Panc1 (cell line): ENCODE results near the gene JPT2. TPM values are rescaled to one million over a fixed set of nuclear protein-coding genes. Genes with fewer than 3 reads are reported as not detected.

ENCODE experiments used
- ATAC-seq: fragments of 200-7000 bp; cut with Tn5 transposase; 2 replicates; pipeline ENCODE4 v1.9.1; 2020; ENCODE audit warnings: mild to moderate bottlenecking, moderate library complexity
- BruUV-seq: library from RNA; stranded (reverse); fragments of 400-500 nt; replicated peaks from 2 replicates; lab custom pipeline; 2021; lab: Mats Ljungman, UMichigan
- CTCF ChIA-PET: fragments of 300-600 bp; sonication (Branson Sonifier 250); formaldehyde crosslinking; loops from one replicate; lab custom pipeline; 2022; ENCODE audit warnings: antibody characterized with exemption; lab: Charles Lee
- POLR2A ChIA-PET: fragments of 300-600 bp; sonication (Branson Sonifier 250); formaldehyde crosslinking; loops from one replicate; lab custom pipeline; 2022; ENCODE audit warnings: antibody characterized with exemption; lab: Charles Lee
- DNase-seq: peaks from one replicate; pipeline ENCODE4 v3.0.0-alpha.2; 2010; ENCODE audit warnings: low read depth, low spot score
- H3K27ac ChIP-seq: 2 replicates; pipeline ENCODE4 v1.5.1; 2011; ENCODE audit warnings: mild to moderate bottlenecking, low read length, inconsistent platforms
- H3K27me3 ChIP-seq: fragments of 200-500 bp; sonication (Bioruptor generic); 2 replicates; pipeline ENCODE4 v1.6.0; 2014; ENCODE audit warnings: low read length, inconsistent platforms; ENCODE audit not compliant: control insufficient read depth, insufficient read depth
- H3K36me3 ChIP-seq: fragments of 200-500 bp; sonication (Bioruptor generic); 2 replicates; pipeline ENCODE4 v1.5.1; 2014; ENCODE audit warnings: inconsistent platforms, mild to moderate bottlenecking, low read length, moderate library complexity; ENCODE audit not compliant: control insufficient read depth, insufficient read depth
- H3K4me1 ChIP-seq: 2 replicates; pipeline ENCODE4 v1.5.1; 2011; ENCODE audit warnings: inconsistent platforms, mild to moderate bottlenecking, low read length, moderate library complexity; ENCODE audit not compliant: control insufficient read depth, insufficient read depth
- H3K4me3 ChIP-seq, 2 experiments: 2 replicates each; pipeline ENCODE4 v1.5.1; 2011 to 2012; ENCODE audit warnings: low read depth in 2 of 2, low read length in 2 of 2, mild to moderate bottlenecking in 2 of 2, inconsistent platforms in 1 of 2, moderate library complexity in 1 of 2
- H3K9me3 ChIP-seq: fragments of 200-500 bp; sonication (Bioruptor generic); 2 replicates; pipeline ENCODE4 v1.5.1; 2014; ENCODE audit warnings: low read depth, mild to moderate bottlenecking, inconsistent platforms, low read length, moderate library complexity; ENCODE audit not compliant: control insufficient read depth, insufficient read depth
- POLR2AphosphoS5 ChIP-seq: IDR thresholded peaks from 2 replicates; pipeline ENCODE4 v1.6.1; 2012; ENCODE audit warnings: mild to moderate bottlenecking, low read depth, low read length, moderate library complexity
- SIN3A ChIP-seq: IDR thresholded peaks from 2 replicates; pipeline ENCODE4 v1.6.1; 2012; ENCODE audit warnings: low read depth, mild to moderate bottlenecking, low read length, moderate library complexity, borderline replicate concordance; ENCODE audit not compliant: insufficient read depth
- TCF7L2 ChIP-seq: IDR thresholded peaks from 2 replicates; pipeline ENCODE4 v1.6.1; 2011; ENCODE audit warnings: mild to moderate bottlenecking, low read depth, low read length, inconsistent platforms
- in situ Hi-C: cut with HindIII; loops from 2 replicates; pipeline ENCODE4 v1.10.0; 2016; ENCODE audit warnings: low sequenced_read_pairs, low pct_unique_long_range_greater_than_20kb
- intact Hi-C: fragments of 100-400 bp; cut with micrococcal nuclease; formaldehyde crosslinking; loops from one replicate; pipeline ENCODE4 v1.10.0; 2022; ENCODE audit not compliant: unreplicated experiment
- total RNA-seq: library from RNA; stranded (reverse); gene quantifications from one replicate; pipeline ENCODE4 v1.2.1, GENCODE V29; 2021; ENCODE audit not compliant: unreplicated experiment
- TF ChIP-seq, protein P1 (sequence below), 2 experiments: IDR thresholded peaks; 2 replicates each; pipeline ENCODE4 v1.6.1; 2011 to 2012; ENCODE audit warnings: low read depth in 2 of 2, control low read depth in 1 of 2, low read length in 1 of 2, mild to moderate bottlenecking in 1 of 2, moderate library complexity in 1 of 2; ENCODE audit not compliant: insufficient read depth in 1 of 2
- TF ChIP-seq, protein P2 (sequence below): fragments of 450-650 bp; IDR thresholded peaks from 2 replicates; pipeline ENCODE4 v1.5.1; 2017; ENCODE audit warnings: mild to moderate bottlenecking

Gene JPT2
- total RNA-seq, 1 experiment from 2014 or later = 200 TPM

DNA sequence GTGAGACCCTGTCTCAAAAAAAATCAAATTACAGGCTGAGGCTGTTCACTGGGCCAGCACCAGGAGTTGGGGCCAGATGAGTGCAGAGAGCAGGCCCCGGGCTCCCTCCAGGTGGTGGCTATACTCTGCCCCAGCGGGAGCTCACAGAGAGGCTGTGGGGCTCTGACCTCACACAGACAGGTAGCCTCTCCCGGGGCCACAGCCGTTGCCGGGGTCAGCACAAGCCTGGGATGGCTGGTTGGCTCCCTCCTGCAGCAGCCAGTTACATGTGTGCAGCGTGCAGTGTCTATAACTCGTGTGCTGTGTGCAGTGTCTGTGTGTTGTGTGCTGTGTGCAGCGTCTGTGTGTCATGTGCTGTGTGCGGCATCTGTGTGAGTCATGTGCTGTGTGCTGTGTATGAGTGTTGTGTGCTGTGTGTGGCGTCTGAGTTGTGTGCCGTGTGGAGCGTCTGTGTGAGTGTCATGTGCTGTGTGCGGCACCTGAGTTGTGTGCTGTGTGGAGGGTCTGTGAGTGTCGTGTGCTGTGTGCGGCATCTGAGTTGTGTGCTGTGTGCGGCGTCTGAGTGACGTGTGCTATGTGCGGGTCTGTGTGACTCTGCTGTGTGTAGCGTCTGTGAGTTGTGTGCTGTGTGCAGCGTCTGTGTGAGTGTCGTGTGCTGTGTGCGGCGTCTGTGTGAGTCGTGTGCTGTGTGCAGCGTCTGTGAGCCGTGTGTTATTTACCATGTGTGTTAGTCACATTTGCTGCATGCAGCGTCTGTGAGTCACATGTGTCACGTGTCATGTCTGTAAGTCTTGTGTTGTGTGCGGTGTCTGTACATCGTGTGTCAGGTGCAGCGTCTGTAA is 48.8 kb downstream of the JPT2 start:
- intact Hi-C loops (no loop called here), in situ Hi-C loops (no loop called here)
- CTCF ChIA-PET = no interaction called here
- H3K4me3 ChIP-seq = no peak overlapping the region
- POLR2A ChIA-PET = interaction anchor here (0.5 to 0.6 kb wide), 2 partner anchors 42 to 637 kb away, joined by 3 to 5 read pairs; no protein-coding TSS in a partner anchor
- H3K27ac ChIP-seq = no peak overlapping the region
- ATAC-seq (no peak), DNase-seq (no peak)
- H3K36me3 ChIP-seq = no peaks in the 10 kb centered on the region
- H3K27me3 ChIP-seq = no peaks in the 10 kb centered on the region
- no TSS peak for BruUV-seq
- TF ChIP-seq, protein P1, sequence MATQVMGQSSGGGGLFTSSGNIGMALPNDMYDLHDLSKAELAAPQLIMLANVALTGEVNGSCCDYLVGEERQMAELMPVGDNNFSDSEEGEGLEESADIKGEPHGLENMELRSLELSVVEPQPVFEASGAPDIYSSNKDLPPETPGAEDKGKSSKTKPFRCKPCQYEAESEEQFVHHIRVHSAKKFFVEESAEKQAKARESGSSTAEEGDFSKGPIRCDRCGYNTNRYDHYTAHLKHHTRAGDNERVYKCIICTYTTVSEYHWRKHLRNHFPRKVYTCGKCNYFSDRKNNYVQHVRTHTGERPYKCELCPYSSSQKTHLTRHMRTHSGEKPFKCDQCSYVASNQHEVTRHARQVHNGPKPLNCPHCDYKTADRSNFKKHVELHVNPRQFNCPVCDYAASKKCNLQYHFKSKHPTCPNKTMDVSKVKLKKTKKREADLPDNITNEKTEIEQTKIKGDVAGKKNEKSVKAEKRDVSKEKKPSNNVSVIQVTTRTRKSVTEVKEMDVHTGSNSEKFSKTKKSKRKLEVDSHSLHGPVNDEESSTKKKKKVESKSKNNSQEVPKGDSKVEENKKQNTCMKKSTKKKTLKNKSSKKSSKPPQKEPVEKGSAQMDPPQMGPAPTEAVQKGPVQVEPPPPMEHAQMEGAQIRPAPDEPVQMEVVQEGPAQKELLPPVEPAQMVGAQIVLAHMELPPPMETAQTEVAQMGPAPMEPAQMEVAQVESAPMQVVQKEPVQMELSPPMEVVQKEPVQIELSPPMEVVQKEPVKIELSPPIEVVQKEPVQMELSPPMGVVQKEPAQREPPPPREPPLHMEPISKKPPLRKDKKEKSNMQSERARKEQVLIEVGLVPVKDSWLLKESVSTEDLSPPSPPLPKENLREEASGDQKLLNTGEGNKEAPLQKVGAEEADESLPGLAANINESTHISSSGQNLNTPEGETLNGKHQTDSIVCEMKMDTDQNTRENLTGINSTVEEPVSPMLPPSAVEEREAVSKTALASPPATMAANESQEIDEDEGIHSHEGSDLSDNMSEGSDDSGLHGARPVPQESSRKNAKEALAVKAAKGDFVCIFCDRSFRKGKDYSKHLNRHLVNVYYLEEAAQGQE (IDR thresholded peaks at IDR 0.05; ENCODE audit: insufficient read depth in 1 of 2, low read depth in 2 of 2, low read length in 1 of 2) = no peak
- TF ChIP-seq TCF7L2 (no peak), SIN3A (no peak), POLR2AphosphoS5 (no peak)
- TF ChIP-seq, protein P2, sequence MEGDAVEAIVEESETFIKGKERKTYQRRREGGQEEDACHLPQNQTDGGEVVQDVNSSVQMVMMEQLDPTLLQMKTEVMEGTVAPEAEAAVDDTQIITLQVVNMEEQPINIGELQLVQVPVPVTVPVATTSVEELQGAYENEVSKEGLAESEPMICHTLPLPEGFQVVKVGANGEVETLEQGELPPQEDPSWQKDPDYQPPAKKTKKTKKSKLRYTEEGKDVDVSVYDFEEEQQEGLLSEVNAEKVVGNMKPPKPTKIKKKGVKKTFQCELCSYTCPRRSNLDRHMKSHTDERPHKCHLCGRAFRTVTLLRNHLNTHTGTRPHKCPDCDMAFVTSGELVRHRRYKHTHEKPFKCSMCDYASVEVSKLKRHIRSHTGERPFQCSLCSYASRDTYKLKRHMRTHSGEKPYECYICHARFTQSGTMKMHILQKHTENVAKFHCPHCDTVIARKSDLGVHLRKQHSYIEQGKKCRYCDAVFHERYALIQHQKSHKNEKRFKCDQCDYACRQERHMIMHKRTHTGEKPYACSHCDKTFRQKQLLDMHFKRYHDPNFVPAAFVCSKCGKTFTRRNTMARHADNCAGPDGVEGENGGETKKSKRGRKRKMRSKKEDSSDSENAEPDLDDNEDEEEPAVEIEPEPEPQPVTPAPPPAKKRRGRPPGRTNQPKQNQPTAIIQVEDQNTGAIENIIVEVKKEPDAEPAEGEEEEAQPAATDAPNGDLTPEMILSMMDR = no peak
- no peaks in the 10 kb centered on the region for H3K9me3 ChIP-seq
- H3K4me1 ChIP-seq = peaks cover 21% of the 10 kb centered on the region

DNA sequence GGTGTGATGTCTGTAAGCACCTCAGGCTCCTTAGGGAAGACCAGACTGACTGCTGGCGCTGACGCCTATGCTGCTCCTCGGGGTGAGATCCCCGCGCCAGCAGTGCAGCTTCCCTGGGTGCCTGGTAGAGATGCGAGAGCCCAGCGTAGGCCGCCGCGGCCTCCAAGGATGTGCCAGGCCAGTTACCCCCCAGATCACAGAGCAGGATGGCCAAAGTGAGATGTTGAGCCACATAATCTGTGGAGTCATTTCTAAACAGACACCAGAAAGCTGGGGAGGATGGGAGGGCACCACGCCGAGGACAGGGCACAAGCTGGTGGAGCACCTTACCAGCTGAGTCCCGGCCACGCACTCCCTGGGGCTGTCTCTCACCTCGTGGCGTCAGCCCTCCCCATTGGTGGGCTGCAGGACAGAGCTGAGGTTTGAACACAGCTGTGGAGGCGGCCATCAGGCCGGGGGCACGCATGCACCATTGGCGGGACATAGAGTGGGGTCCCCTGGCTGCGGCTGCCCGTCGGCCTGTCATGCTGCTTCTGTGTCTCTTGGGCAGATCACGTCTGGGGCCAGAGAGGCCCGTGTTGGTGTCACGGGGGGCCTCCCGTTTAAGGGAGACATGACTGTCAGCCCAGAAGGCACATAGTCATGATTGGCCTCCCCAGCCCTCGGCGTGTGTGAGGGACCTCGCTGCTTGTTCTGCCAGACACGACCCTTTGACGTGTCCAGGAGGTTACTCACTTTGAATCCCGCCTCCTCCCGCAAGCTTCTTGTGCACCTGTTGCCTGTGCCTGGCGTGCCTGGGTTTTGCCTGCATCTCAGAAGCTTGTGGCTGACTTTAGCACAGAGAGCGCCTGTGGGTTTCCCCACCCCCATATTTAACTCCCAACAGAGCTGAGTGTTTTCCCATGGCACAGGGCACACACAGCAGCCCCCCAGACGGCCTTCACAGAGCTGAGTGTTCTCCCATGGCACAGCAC is 49.9 kb downstream of the JPT2 start:
- TF ChIP-seq, protein P2 = no peak
- TF ChIP-seq, protein P1 (IDR thresholded peaks at IDR 0.05; ENCODE audit: insufficient read depth in 1 of 2, low read depth in 2 of 2, low read length in 1 of 2) = no peak
- no peak for TF ChIP-seq TCF7L2
- TF ChIP-seq POLR2AphosphoS5 = no peak
- no peak for TF ChIP-seq SIN3A
- no TSS peak for BruUV-seq
- intact Hi-C loops = no loop called here
- DNase-seq = no peak
- no peaks in the 10 kb centered on the region for H3K27me3 ChIP-seq
- POLR2A ChIA-PET = no interaction called here
- no peaks in the 10 kb centered on the region for H3K36me3 ChIP-seq
- ATAC-seq = no peak
- CTCF ChIA-PET = no interaction called here
- H3K9me3 ChIP-seq = no peaks in the 10 kb centered on the region
- no peak overlapping the region for H3K4me3 ChIP-seq
- H3K27ac ChIP-seq = no peak overlapping the region
- H3K4me1 ChIP-seq = peaks cover 13% of the 10 kb centered on the region
- in situ Hi-C loops = no loop called here
